Glomerular visceral epithelial cell (primary cell): ENCODE data around the gene ZNF516.

Experiments used
- DNase-seq: peaks from one replicate; pipeline ENCODE4 v3.0.0-alpha.2; 2016; ENCODE audit errors: extremely low spot score

Gene ZNF516

GRCh38 chr18:76398896-76399612 is 96.0 kb downstream of the ZNF516 start:
- peak; percentile 72 for DNase-seq

GRCh38 chr18:76398295-76398694 is 96.7 kb downstream of the ZNF516 start:
- no peak for DNase-seq

GRCh38 chr18:76397631-76398030 is 97.4 kb downstream of the ZNF516 start:
- DNase-seq, result no peak

- DNase-seq, result no peak
Measured at GRCh38 chr18:76396792-76397191, 98.2 kb downstream of the ZNF516 start.

GRCh38 chr18:76395609-76396008 is 99.4 kb downstream of the ZNF516 start:
- no peak for DNase-seq

- DNase-seq, result peak; percentile 22
Measured at GRCh38 chr18:76394780-76395476, 100.1 kb downstream of the ZNF516 start.

GRCh38 chr18:76392349-76392748 is 102.7 kb downstream of the ZNF516 start:
- no peak for DNase-seq

GRCh38 chr18:76391746-76392145 is 103.3 kb downstream of the ZNF516 start:
- DNase-seq, result no peak

GRCh38 chr18:76391038-76391437 is 104.0 kb downstream of the ZNF516 start:
- DNase-seq, result no peak

- no peak for DNase-seq
Measured at GRCh38 chr18:76390452-76391035, 104.5 kb downstream of the ZNF516 start.

- DNase-seq, result no peak
Measured at GRCh38 chr18:76389716-76390115, 105.3 kb downstream of the ZNF516 start.

- no peak for DNase-seq
Measured at GRCh38 chr18:76388891-76389423, 106.1 kb downstream of the ZNF516 start.

GRCh38 chr18:76388261-76388660 is 106.8 kb downstream of the ZNF516 start:
- no peak for DNase-seq

- no peak for DNase-seq
Measured at GRCh38 chr18:76387608-76388007, 107.4 kb downstream of the ZNF516 start.

GRCh38 chr18:76386886-76387285 is 108.2 kb downstream of the ZNF516 start:
- DNase-seq, result no peak

GRCh38 chr18:76386071-76386470 is 109.0 kb downstream of the ZNF516 start:
- DNase-seq, result no peak

- DNase-seq, result no peak
Measured at GRCh38 chr18:76385681-76385975, 109.4 kb downstream of the ZNF516 start.

GRCh38 chr18:76384861-76385680 is 110.0 kb downstream of the ZNF516 start:
- DNase-seq, result no peak

GRCh38 chr18:76384114-76384790 is 110.8 kb downstream of the ZNF516 start:
- DNase-seq, result no peak

- DNase-seq, result no peak
Measured at GRCh38 chr18:76383636-76384035, 111.4 kb downstream of the ZNF516 start.

- DNase-seq, result no peak
Measured at GRCh38 chr18:76382275-76382674, 112.8 kb downstream of the ZNF516 start.
